OCI-LY7 (cell line): ENCODE results near the gene ZNF207. TPM values are rescaled to one million over a fixed set of nuclear protein-coding genes. Genes with fewer than 3 reads are reported as not detected.

Experiments
- BruUV-seq: library from RNA; stranded (reverse); fragments of 400-500 nt; replicated peaks from 2 replicates; lab custom pipeline; 2021; lab: Mats Ljungman, UMichigan
- CTCF ChIA-PET: fragments of 300-600 bp; sonication (Branson Sonifier 250); formaldehyde crosslinking; loops from one replicate; lab custom pipeline; 2022; ENCODE audit warnings: antibody characterized with exemption; ENCODE audit not compliant: unreplicated experiment; lab: Charles Lee
- POLR2A ChIA-PET: fragments of 300-600 bp; sonication (Branson Sonifier 250); formaldehyde crosslinking; loops from one replicate; lab custom pipeline; 2022; ENCODE audit warnings: antibody characterized with exemption; lab: Charles Lee
- DNase-seq: peaks from one replicate; pipeline ENCODE4 v3.0.0-alpha.2; 2015; ENCODE audit warnings: low spot score
- H2AFZ ChIP-seq: fragments of 200-600 bp; sonication (generic), shearing (Covaris generic); 2 replicates; pipeline ENCODE4 v1.6.1; 2014; ENCODE audit warnings: mild to moderate bottlenecking, antibody characterized with exemption, low read length, moderate library complexity
- H3K27ac ChIP-seq: fragments of 200-600 bp; sonication (generic); 2 replicates; pipeline ENCODE4 v1.5.1; 2014; ENCODE audit warnings: mixed run types, low read depth, mild to moderate bottlenecking, moderate library complexity, low read length, inconsistent platforms; ENCODE audit not compliant: poor library complexity, severe bottlenecking
- H3K36me3 ChIP-seq: fragments of 200-600 bp; sonication (generic); 2 replicates; pipeline ENCODE4 v1.6.1; 2014; ENCODE audit warnings: mild to moderate bottlenecking, antibody characterized with exemption, low read length, moderate library complexity, mixed read lengths; ENCODE audit not compliant: insufficient read depth
- H3K4me1 ChIP-seq: fragments of 200-600 bp; sonication (generic); 2 replicates; pipeline ENCODE4 v1.5.1; 2014; ENCODE audit warnings: mild to moderate bottlenecking, low read length; ENCODE audit not compliant: insufficient read depth, poor library complexity, severe bottlenecking
- H3K4me2 ChIP-seq: fragments of 200-600 bp; sonication (generic); 2 replicates; pipeline ENCODE4 v1.6.1; 2014; ENCODE audit warnings: mild to moderate bottlenecking, low read length
- H3K4me3 ChIP-seq: fragments of 200-600 bp; sonication (generic); 2 replicates; pipeline ENCODE4 v1.5.1; 2014; ENCODE audit warnings: mild to moderate bottlenecking, low read depth, low read length; ENCODE audit not compliant: poor library complexity, severe bottlenecking
- H3K79me2 ChIP-seq: fragments of 200-600 bp; sonication (generic); 2 replicates; pipeline ENCODE4 v1.6.1; 2016; ENCODE audit warnings: low read depth, mild to moderate bottlenecking, low read length, moderate library complexity, mixed read lengths; ENCODE audit not compliant: insufficient read depth
- H3K9me2 ChIP-seq: fragments of 200-600 bp; sonication (generic); 2 replicates; pipeline ENCODE4 v1.6.1; 2016; ENCODE audit warnings: mild to moderate bottlenecking, low read length, mixed read lengths; ENCODE audit not compliant: insufficient read depth
- H3K9me3 ChIP-seq: fragments of 200-600 bp; sonication (generic); 2 replicates; pipeline ENCODE4 v1.6.1; 2014; ENCODE audit warnings: mild to moderate bottlenecking, mixed run types, low read length, mixed read lengths
- H4K20me1 ChIP-seq: fragments of 200-600 bp; sonication (generic); 2 replicates; pipeline ENCODE4 v1.6.1; 2014; ENCODE audit warnings: mild to moderate bottlenecking, antibody characterized with exemption, low read length, moderate library complexity, mixed read lengths; ENCODE audit not compliant: insufficient read depth
- EZH2phosphoT487 ChIP-seq: fragments of 200-600 bp; sonication (generic); IDR thresholded peaks from 2 replicates; pipeline ENCODE4 v1.6.1; 2018; ENCODE audit warnings: low read depth, borderline replicate concordance, mild to moderate bottlenecking, mixed run types, antibody characterized with exemption, low read length, moderate library complexity, mixed read lengths
- intact Hi-C: fragments of 100-400 bp; cut with micrococcal nuclease; formaldehyde crosslinking; loops from one replicate; pipeline ENCODE4 v1.10.0; 2022; ENCODE audit not compliant: unreplicated experiment
- total RNA-seq, 2 experiments: library from RNA; depleted of rRNA in 1 of 2; stranded (reverse); fragments of >200 nt in 1 of 2; shearing (Covaris generic) in 1 of 2; gene quantifications; 2 replicates each; pipeline ENCODE4 v1.2.3, GENCODE V29; 2014 to 2022
- TF ChIP-seq, protein P1 (sequence below): fragments of 200-600 bp; sonication (generic); conservative IDR thresholded peaks from 2 replicates; pipeline ENCODE4 v1.5.1; 2014; ENCODE audit warnings: mild to moderate bottlenecking, antibody characterized with exemption, low read length, moderate library complexity, mixed read lengths

ZNF207 gene
- total RNA-seq, 2 experiments from 2014 or later, result 157 to 284 TPM

DNA sequence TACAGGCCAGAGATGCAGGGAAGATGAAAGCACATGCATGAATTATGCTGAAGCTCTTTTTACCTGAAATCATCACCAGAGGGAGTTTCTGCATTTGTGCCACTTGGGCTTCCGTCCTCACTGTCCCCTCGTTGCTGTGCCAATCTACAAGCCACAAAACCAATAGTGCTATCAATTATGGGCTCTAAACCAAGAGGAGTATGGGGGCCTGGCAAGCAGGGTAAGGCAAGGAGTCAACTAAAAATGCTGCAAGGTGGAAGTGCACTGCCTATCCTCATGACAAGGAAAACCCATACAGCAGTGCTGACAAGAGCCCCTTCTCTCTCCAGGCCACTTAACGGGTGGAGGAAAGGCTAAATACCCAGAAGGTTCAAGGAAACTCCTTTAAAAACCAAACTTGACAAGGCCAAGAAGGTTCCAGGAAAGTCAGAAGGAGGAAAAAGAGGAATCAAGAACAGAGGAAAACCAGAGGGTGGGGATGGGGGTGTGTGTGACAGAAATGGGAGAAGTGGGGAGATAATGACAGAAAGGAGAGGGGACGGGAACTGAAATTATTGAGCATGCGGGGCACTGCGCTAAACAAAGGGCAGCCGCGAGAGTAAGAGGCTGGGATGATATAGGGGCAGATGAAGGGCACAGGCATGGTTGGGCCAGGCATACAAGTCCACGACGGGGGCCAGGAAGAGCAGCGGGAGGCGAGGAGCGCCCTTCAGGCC, 8.7 kb upstream of the ZNF207 start:
- TF ChIP-seq, protein P1, sequence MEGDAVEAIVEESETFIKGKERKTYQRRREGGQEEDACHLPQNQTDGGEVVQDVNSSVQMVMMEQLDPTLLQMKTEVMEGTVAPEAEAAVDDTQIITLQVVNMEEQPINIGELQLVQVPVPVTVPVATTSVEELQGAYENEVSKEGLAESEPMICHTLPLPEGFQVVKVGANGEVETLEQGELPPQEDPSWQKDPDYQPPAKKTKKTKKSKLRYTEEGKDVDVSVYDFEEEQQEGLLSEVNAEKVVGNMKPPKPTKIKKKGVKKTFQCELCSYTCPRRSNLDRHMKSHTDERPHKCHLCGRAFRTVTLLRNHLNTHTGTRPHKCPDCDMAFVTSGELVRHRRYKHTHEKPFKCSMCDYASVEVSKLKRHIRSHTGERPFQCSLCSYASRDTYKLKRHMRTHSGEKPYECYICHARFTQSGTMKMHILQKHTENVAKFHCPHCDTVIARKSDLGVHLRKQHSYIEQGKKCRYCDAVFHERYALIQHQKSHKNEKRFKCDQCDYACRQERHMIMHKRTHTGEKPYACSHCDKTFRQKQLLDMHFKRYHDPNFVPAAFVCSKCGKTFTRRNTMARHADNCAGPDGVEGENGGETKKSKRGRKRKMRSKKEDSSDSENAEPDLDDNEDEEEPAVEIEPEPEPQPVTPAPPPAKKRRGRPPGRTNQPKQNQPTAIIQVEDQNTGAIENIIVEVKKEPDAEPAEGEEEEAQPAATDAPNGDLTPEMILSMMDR, result peak; percentile 62
- TF ChIP-seq EZH2phosphoT487, result no peak
- Histone ChIP-seq H3K36me3 (peaks cover 33% of the 10 kb centered on the region), H3K4me2 (peak overlapping the region; percentile 94), H3K4me3 (peak overlapping the region; percentile 87), H3K4me1 (peaks cover 15% of the 10 kb centered on the region), H3K9me2 (no peaks in the 10 kb centered on the region), H4K20me1 (no peaks in the 10 kb centered on the region), H3K27ac (peak overlapping the region; percentile 73), H3K9me3 (no peaks in the 10 kb centered on the region), H2AFZ (peak overlapping the region; percentile 66; the same call in 1 of the 2 replicates), H3K79me2 (peaks cover 16% of the 10 kb centered on the region; the same call in 1 of the 2 replicates)
- ChIA-PET POLR2A (no interaction called here), CTCF (no interaction called here)
- peak; percentile 71 for DNase-seq
- intact Hi-C loops, result no loop called here
- BruUV-seq, result no TSS peak

DNA sequence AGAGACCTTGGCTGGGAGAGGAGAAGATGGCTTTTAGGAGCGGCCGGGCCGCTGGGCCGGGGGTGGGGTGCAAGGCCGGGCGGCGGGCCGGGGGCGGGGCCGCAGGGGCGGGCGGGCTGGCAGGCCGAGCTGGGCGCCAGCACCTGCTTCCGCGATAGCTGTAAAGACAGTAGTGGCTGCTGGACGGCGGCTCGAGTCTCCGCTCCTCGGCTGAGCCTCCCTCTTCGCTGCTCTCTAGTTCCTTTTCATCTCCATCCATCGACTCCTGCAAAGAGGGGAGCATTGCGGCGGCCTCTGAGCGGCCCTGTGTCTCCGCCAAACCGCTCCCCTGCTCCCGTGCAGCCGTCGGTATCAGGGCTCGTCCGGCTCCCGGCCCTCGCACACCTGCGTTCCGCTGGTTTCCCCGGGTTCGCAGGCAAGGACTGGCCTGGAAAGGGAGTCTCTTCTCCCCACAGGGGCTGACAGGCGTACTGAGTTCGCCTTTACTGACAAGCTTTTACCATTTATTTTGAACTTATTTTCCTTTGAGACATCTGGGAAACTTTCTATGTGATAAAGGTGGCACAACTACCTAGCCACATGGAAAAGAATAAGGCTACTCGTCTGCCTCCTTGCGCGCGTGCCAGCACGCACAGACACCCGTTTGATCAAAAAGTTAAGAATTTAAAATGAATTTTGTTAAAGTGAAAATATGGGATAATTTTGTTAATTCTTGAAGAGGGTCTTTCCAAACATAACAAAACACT, 7.9 kb upstream of the ZNF207 start, which contains the start of gene C17orf75:
Gene C17orf75, minus strand, starts transcription at position 317 of the 746 bp plus-strand sequence. Its CDS starts 34 bp downstream, at position 283.
- H3K27ac ChIP-seq, result peak within 1 kb of the TSS; percentile 73
- intact Hi-C loops, result no loop called here
- POLR2A ChIA-PET, result interaction anchor here (1.0 kb wide), 1 partner anchor 12 kb away, joined by 3 read pairs; no protein-coding TSS in a partner anchor
- H3K4me1 ChIP-seq, result peaks cover 15% of the 10 kb centered on the region
- H4K20me1 ChIP-seq, result no peaks in the 10 kb centered on the region
- peaks cover 26% of the 10 kb centered on the region for H3K36me3 ChIP-seq
- CTCF ChIA-PET, result no interaction called here
- BruUV-seq, result no TSS peak
- no peaks in the 10 kb centered on the region for H3K9me3 ChIP-seq
- no peaks in the 10 kb centered on the region for H3K9me2 ChIP-seq
- H3K4me3 ChIP-seq, result peak within 1 kb of the TSS; percentile 87
- H3K79me2 ChIP-seq, result peaks cover 16% of the 10 kb centered on the region; the same call in 1 of the 2 replicates
- peak; percentile 86 for DNase-seq
- TF ChIP-seq, protein P1, result no peak
- no peak for TF ChIP-seq EZH2phosphoT487
- H3K4me2 ChIP-seq, result peak within 1 kb of the TSS; percentile 94
- H2AFZ ChIP-seq, result peak within 1 kb of the TSS; percentile 96
